ENCODE results near the gene COX4I2.

The COX4I2 gene

GRCh38 chr20:31604567-31605030, 33.1 kb upstream of the COX4I2 start:
- no peaks in the 10 kb centered on the region for H3K9me3 ChIP-seq (ENCODE audit: severe bottlenecking)
- H3K4me1 ChIP-seq (ENCODE audit: insufficient read depth, poor library complexity, severe bottlenecking), result peaks cover 35% of the 10 kb centered on the region
- peak overlapping the region; percentile 88 for H3K27ac ChIP-seq (ENCODE audit: poor library complexity, severe bottlenecking)
- ATAC-seq (ENCODE audit: low read depth), result 0 out of 3 replicates have a peak, but pooled peaks have one; percentile 0
- peaks cover 18% of the 10 kb centered on the region for H3K36me3 ChIP-seq (ENCODE audit: low read depth)
- H3K27me3 ChIP-seq (ENCODE audit: insufficient read depth, poor library complexity, severe bottlenecking), result no peaks in the 10 kb centered on the region
- TF ChIP-seq, protein P1, sequence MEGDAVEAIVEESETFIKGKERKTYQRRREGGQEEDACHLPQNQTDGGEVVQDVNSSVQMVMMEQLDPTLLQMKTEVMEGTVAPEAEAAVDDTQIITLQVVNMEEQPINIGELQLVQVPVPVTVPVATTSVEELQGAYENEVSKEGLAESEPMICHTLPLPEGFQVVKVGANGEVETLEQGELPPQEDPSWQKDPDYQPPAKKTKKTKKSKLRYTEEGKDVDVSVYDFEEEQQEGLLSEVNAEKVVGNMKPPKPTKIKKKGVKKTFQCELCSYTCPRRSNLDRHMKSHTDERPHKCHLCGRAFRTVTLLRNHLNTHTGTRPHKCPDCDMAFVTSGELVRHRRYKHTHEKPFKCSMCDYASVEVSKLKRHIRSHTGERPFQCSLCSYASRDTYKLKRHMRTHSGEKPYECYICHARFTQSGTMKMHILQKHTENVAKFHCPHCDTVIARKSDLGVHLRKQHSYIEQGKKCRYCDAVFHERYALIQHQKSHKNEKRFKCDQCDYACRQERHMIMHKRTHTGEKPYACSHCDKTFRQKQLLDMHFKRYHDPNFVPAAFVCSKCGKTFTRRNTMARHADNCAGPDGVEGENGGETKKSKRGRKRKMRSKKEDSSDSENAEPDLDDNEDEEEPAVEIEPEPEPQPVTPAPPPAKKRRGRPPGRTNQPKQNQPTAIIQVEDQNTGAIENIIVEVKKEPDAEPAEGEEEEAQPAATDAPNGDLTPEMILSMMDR (IDR thresholded peaks at IDR 0.05; ENCODE audit: poor library complexity, severe bottlenecking), result peak; percentile 2
- H3K4me3 ChIP-seq (ENCODE audit: severe bottlenecking), result peak overlapping the region; percentile 91
- no peak for DNase-seq (ENCODE audit: low spot score)

DNA sequence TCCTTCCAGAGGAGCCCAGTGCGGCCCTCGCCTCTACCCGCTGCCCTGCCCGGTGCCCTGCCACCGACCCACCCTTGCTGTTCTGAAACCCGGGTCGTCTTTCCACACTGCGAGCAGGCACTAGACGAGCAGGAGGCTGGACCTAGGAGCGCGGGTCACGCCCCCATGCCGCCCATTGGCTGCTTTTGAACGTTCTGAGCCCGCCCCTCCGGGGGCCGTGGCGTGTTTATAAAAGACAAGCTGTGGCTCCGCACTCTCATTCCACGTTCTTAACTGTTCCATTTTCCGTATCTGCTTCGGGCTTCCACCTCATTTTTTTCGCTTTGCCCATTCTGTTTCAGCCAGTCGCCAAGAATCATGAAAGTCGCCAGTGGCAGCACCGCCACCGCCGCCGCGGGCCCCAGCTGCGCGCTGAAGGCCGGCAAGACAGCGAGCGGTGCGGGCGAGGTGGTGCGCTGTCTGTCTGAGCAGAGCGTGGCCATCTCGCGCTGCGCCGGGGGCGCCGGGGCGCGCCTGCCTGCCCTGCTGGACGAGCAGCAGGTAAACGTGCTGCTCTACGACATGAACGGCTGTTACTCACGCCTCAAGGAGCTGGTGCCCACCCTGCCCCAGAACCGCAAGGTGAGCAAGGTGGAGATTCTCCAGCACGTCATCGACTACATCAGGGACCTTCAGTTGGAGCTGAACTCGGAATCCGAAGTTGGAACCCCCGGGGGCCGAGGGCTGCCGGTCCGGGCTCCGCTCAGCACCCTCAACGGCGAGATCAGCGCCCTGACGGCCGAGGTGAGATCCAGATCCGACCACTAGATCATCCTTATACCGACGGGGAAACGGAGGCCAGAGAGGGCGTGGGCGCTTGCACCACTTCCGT, 32.4 kb upstream of the COX4I2 start, which contains the start of gene ID1:
Gene ID1 (plus strand): TSS at position 259 of the 871 bp plus-strand sequence. CDS start 99 bp downstream, at position 358.
- peaks cover 36% of the 10 kb centered on the region for H3K4me1 ChIP-seq (ENCODE audit: insufficient read depth, poor library complexity, severe bottlenecking)
- TF ChIP-seq, protein P1 (IDR thresholded peaks at IDR 0.05; ENCODE audit: poor library complexity, severe bottlenecking), result no peak
- peak within 1 kb of the TSS; percentile 88 for H3K27ac ChIP-seq (ENCODE audit: poor library complexity, severe bottlenecking)
- ATAC-seq (ENCODE audit: low read depth) (peak; percentile 66), DNase-seq (ENCODE audit: low spot score) (peak; percentile 100)
- peak within 1 kb of the TSS; percentile 91 for H3K4me3 ChIP-seq (ENCODE audit: severe bottlenecking)
- H3K27me3 ChIP-seq (ENCODE audit: insufficient read depth, poor library complexity, severe bottlenecking), result no peaks in the 10 kb centered on the region
- H3K9me3 ChIP-seq (ENCODE audit: severe bottlenecking), result no peaks in the 10 kb centered on the region
- H3K36me3 ChIP-seq (ENCODE audit: low read depth), result peaks cover 18% of the 10 kb centered on the region

DNA sequence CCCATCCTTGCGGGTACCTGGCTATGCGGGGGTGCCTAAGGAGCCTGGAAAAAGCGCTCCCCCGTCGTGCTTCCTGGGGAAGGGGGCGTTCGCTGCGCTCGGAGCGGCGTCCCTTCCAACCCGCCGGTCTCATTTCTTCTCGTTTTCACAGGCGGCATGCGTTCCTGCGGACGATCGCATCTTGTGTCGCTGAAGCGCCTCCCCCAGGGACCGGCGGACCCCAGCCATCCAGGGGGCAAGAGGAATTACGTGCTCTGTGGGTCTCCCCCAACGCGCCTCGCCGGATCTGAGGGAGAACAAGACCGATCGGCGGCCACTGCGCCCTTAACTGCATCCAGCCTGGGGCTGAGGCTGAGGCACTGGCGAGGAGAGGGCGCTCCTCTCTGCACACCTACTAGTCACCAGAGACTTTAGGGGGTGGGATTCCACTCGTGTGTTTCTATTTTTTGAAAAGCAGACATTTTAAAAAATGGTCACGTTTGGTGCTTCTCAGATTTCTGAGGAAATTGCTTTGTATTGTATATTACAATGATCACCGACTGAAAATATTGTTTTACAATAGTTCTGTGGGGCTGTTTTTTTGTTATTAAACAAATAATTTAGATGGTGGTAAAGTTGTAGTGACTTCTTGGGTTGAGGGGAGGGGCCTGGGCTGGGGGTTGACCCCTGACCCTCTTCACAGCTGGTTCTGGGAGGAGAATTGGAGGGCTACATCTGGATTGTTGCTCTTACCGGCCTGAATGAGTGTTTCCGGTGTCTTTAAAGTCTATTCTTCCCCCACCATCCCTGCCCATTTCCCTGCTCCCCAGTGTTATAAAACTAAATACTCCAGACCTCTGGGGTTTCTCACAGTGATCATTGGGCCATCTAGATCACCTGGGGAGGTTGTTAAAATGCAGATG, 31.6 kb upstream of the COX4I2 start:
- DNase-seq (ENCODE audit: low spot score) (peak; percentile 90), ATAC-seq (ENCODE audit: low read depth) (no peak)
- Histone ChIP-seq H3K36me3 (ENCODE audit: low read depth) (peaks cover 18% of the 10 kb centered on the region), H3K27ac (ENCODE audit: poor library complexity, severe bottlenecking) (peak overlapping the region; percentile 88), H3K4me3 (ENCODE audit: severe bottlenecking) (peak overlapping the region; percentile 91), H3K9me3 (ENCODE audit: severe bottlenecking) (no peaks in the 10 kb centered on the region), H3K27me3 (ENCODE audit: insufficient read depth, poor library complexity, severe bottlenecking) (no peaks in the 10 kb centered on the region), H3K4me1 (ENCODE audit: insufficient read depth, poor library complexity, severe bottlenecking) (peaks cover 42% of the 10 kb centered on the region)
- TF ChIP-seq, protein P1 (IDR thresholded peaks at IDR 0.05; ENCODE audit: poor library complexity, severe bottlenecking), result no peak

DNA sequence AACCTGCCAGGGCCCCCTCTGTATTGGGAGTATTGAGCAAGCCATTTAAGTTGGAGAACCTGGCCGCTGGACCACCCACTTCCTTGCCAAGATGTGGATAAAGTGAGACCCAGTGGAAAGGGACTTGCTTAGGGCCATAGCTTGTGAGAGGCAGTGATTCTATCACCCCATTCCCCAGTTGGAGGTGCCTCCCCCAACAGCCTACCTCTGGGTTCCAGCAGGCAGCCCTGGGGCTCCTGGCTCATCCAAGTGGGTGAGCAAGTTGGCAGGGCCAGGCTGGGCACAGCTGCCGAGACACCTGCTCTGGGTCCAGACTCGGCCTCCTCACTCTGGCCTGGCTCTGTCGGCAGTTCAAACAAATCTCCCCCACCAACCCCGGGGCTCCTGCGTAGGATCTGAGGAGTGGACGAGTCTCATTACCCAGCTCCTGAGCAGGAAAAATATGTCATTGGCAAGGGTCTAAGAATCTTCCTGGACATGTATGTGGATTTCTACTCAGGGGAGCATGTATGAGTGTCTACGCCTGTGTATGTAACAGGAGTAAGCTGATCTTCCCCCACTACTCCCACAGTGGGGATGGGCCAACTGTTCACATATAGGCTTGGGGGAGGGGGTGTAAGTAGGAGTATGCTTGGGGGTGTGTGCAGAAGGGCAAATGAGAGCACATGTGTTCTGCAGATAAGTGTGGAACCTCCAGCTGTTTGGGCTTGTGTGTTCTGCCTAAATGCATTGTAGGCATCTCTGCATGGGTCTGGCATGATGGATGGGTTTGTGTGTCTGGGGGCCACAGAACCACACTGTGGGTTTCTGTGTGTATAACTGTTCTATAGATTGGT, 30.7 kb upstream of the COX4I2 start:
- Histone ChIP-seq H3K27ac (ENCODE audit: poor library complexity, severe bottlenecking) (peak overlapping the region; percentile 88), H3K4me1 (ENCODE audit: insufficient read depth, poor library complexity, severe bottlenecking) (peaks cover 51% of the 10 kb centered on the region), H3K36me3 (ENCODE audit: low read depth) (peaks cover 18% of the 10 kb centered on the region), H3K9me3 (ENCODE audit: severe bottlenecking) (no peaks in the 10 kb centered on the region), H3K4me3 (ENCODE audit: severe bottlenecking) (peak overlapping the region; percentile 91), H3K27me3 (ENCODE audit: insufficient read depth, poor library complexity, severe bottlenecking) (no peaks in the 10 kb centered on the region)
- ATAC-seq (ENCODE audit: low read depth), result peak; percentile 13
- TF ChIP-seq, protein P1 (IDR thresholded peaks at IDR 0.05; ENCODE audit: poor library complexity, severe bottlenecking), result no peak
- DNase-seq (ENCODE audit: low spot score), result peak; percentile 91

Data from RWPE2 (cell line).